Cardiac fibroblast (primary cell): ENCODE data around the gene TDG.

ENCODE experiments used
- DNase-seq, 2 donors: peaks; one replicate each; pipeline versions ENCODE4 v3.0.0 to v3.0.0-alpha.2; 2010; ENCODE audit warnings: low read depth in 2 of 2
- H3K4me3 ChIP-seq, 2 donors: replicated peaks in 1 of 2; 1 replicate in 1 of 2; 2 replicates in 1 of 2; pipeline ENCODE4 v1.5.1; 2011; ENCODE audit warnings: low read depth in 2 of 2, low read length in 2 of 2, mild to moderate bottlenecking in 2 of 2, moderate library complexity in 1 of 2
- CTCF ChIP-seq: IDR thresholded peaks from one replicate; pipeline ENCODE4 v1.5.1; 2011; ENCODE audit warnings: low read depth, mild to moderate bottlenecking, low read length, inconsistent platforms

TDG gene

GRCh38 chr12:103960616-103961227, 5.0 kb upstream of the TDG start:
- H3K4me3 ChIP-seq, result no peak overlapping the region
- DNase-seq, result no peak
- no peak for TF ChIP-seq CTCF

- no peak for TF ChIP-seq CTCF
- DNase-seq, result no peak
- H3K4me3 ChIP-seq, result no peak overlapping the region
These were observed 3.2 kb upstream of the TDG start for GRCh38 chr12:103962493-103962892.

- no peak for TF ChIP-seq CTCF
- H3K4me3 ChIP-seq, result peak overlapping the region; percentile 75 to 84
- DNase-seq, result no peak
These were observed 867 bp upstream of the TDG start for GRCh38 chr12:103964805-103965204.

GRCh38 chr12:103965255-103965589, 450 bp upstream of the TDG start:
- H3K4me3 ChIP-seq, result peak overlapping the region; percentile 75 to 84
- DNase-seq, result no peak
- no peak for TF ChIP-seq CTCF

- TF ChIP-seq CTCF, result no peak
- peak overlapping the region; percentile 75 to 84 for H3K4me3 ChIP-seq
- DNase-seq, result peak in 1 of 2 donors; percentile 25
These were observed 1.1 kb downstream of the TDG start for GRCh38 chr12:103966736-103967135.

- no peak overlapping the region for H3K4me3 ChIP-seq
- peak in 1 of 2 donors; percentile 25 for DNase-seq
- TF ChIP-seq CTCF, result no peak
These were observed 3.7 kb downstream of the TDG start for GRCh38 chr12:103969391-103969790.

GRCh38 chr12:103973909-103974308, 8.2 kb downstream of the TDG start:
- H3K4me3 ChIP-seq, result no peak overlapping the region
- TF ChIP-seq CTCF, result no peak
- DNase-seq, result no peak
